ENCODE measurements around the gene TGFBI.

TGFBI gene

DNA sequence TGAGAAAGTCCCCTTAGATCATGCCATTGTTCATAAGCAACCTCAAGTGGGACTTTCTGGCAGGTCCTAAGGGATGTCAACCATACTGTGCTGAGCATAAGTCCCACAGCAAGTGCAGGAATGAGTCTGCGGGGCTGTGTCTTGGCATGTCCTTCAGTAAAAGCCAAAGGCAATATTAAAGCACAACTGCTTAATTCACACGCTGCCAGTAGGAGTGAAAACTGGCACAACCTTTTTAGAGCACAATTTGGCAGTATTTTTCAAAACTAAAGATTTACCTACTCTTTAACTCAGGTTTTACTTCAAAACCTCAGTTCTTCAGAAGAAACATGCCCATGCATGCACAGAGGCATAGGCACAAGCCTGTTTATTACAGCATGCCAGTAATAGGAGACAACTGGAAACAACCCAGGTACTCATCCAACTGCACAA lies 79.4 kb downstream of the TGFBI start:
- DNase-seq (ENCODE audit: low read depth): no peak
- no peak overlapping the region for H3K4me3 ChIP-seq (ENCODE audit: low read depth, low read length)

DNA sequence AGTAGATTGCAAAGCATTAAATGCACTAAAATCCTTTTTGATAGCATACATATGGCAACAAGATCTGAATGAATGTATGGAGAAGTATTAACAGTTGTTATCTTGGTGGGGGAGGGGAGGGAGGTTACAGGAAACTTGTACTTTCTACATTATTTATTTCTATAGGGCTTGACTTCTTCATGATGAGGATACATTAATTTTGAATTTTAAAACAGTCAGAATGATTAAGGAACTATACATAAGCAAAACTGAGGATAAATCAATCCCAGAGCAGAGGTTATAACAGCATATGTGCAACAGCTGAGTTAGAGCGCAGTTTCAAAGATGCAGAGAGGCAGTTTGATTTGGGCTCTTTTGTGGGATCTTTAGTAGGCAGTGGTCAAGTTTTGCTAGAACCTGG lies 80.0 kb downstream of the TGFBI start:
- DNase-seq (ENCODE audit: low read depth): no peak
- H3K4me3 ChIP-seq (ENCODE audit: low read depth, low read length): no peak overlapping the region

DNA sequence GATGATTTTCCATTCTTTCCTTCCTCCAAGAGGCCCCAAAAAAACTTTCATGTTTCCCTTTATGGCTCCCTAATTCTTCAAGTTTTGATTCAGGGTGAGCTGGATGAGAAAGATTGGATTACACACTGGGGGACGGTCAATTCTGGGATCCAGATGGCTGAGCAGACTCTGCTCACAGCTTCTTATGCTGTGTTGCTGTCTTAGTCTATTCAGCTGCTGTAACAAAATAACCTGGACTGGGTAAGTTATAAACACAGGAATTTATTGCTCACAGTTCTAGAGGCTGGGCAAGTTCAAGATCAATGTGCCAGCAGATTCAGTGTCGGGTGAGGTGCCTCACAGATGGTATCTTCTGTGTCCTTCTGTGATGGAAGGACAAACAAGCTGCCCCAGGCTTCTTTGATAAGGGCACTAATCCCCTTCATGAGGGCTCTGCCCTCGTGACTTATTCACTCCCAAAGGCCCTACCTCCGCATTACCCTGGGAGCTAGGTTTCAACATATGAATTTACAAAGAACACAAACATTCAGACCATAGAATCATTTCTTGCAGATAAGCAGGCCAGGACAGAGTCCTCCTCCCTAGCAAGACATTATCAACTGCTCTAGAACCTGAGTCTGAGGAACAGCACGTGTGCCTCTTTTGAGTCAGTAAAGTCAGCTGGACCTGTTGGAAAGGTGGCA lies 80.8 kb downstream of the TGFBI start:
- DNase-seq (ENCODE audit: low read depth): no peak
- no peak overlapping the region for H3K4me3 ChIP-seq (ENCODE audit: low read depth, low read length)

Data from skeletal muscle cell (primary cell).